HepG2 (cell line): ENCODE measurements around the gene PXK. TPM values are rescaled to one million over a fixed set of nuclear protein-coding genes. Genes with fewer than 3 reads are reported as not detected.

Source experiments
- ATAC-seq: fragments of 200-7000 bp; cut with Tn5 transposase; 3 replicates; pipeline ENCODE4 v1.9.1; 2020; ENCODE audit warnings: mild to moderate bottlenecking, moderate library complexity
- BruUV-seq: library from RNA; stranded (reverse); fragments of 400-500 nt; replicated peaks from 2 replicates; lab custom pipeline; 2021; lab: Mats Ljungman, UMichigan
- CTCF ChIA-PET: fragments of 300-600 bp; formaldehyde crosslinking; extraction: SDS; loops from one replicate; lab custom pipeline; 2021; ENCODE audit warnings: low total read pairs, inconsistent platforms, low intra/inter-chr PET ratio; lab: Yijun Ruan, JAX
- POLR2A ChIA-PET: fragments of 350-600 bp; sonication (Branson Sonifier 250); formaldehyde crosslinking; loops from one replicate; lab custom pipeline; 2020; ENCODE audit warnings: antibody characterized with exemption, inconsistent platforms; lab: Yijun Ruan, JAX
- DNase-seq: peaks from one replicate; pipeline ENCODE4 v3.0.0-alpha.2; 2015; ENCODE audit warnings: low spot score
- FAIRE-seq: peaks from 3 replicates; lab custom pipeline; 2011; peaks lifted over from hg19 to GRCh38; lab: Jason Lieb, UNC
- H2AFZ ChIP-seq: one replicate; pipeline ENCODE4 v1.6.1; 2011; ENCODE audit warnings: low read length, inconsistent platforms
- H3K27ac ChIP-seq: fragments of 300-600 bp; 3 replicates; pipeline ENCODE4 v1.8.0; 2011; ENCODE audit warnings: mixed run types, mild to moderate bottlenecking, mixed read lengths, low read length, inconsistent platforms; ENCODE audit not compliant: insufficient read depth; ENCODE audit errors: extremely low read length
- H3K27me3 ChIP-seq, 2 experiments: fragments of 200-600 bp in 1 of 2; 2 replicates in 1 of 2; 3 replicates in 1 of 2; pipeline versions ENCODE4 v1.6.0 to v1.8.0; 2011; ENCODE audit warnings: low read length in 2 of 2, mild to moderate bottlenecking in 2 of 2, moderate library complexity in 2 of 2, inconsistent platforms in 1 of 2; ENCODE audit not compliant: insufficient read depth in 2 of 2, control insufficient read depth in 1 of 2
- H3K36me3 ChIP-seq, 2 experiments: fragments of 200-600 bp in 1 of 2; replicated peaks in 1 of 2; 2 replicates in 1 of 2; 3 replicates in 1 of 2; pipeline versions ENCODE4 v1.5.1 to v1.8.0; 2011; ENCODE audit warnings: low read length in 2 of 2, inconsistent platforms in 1 of 2; ENCODE audit not compliant: insufficient read depth in 2 of 2, control insufficient read depth in 1 of 2
- H3K4me1 ChIP-seq: 2 replicates; pipeline ENCODE4 v1.5.1; 2012; ENCODE audit warnings: low read length, inconsistent platforms; ENCODE audit not compliant: insufficient read depth
- H3K4me2 ChIP-seq: 2 replicates; pipeline ENCODE4 v1.6.0; 2011; ENCODE audit warnings: low read depth, low read length, inconsistent platforms
- H3K4me3 ChIP-seq, 3 experiments: fragments of 200-600 bp in 1 of 3; sonication (generic), shearing (Covaris generic) in 1 of 3; replicated peaks in 1 of 3; 2 replicates each; pipeline ENCODE4 v1.5.1; 2011 to 2016; ENCODE audit warnings: low read length in 3 of 3, inconsistent platforms in 2 of 3, low read depth in 2 of 3, mild to moderate bottlenecking in 2 of 3, control low read depth in 1 of 3, mixed read lengths in 1 of 3; ENCODE audit not compliant: insufficient read depth in 1 of 3
- H3K79me2 ChIP-seq: one replicate; pipeline ENCODE4 v1.6.1; 2011; ENCODE audit warnings: low read length, inconsistent platforms; ENCODE audit not compliant: insufficient read depth
- H3K9ac ChIP-seq: 2 replicates; pipeline ENCODE4 v1.6.0; 2011; ENCODE audit warnings: mild to moderate bottlenecking, low read depth, low read length, inconsistent platforms; ENCODE audit not compliant: insufficient read depth
- H3K9me3 ChIP-seq: 2 replicates; pipeline ENCODE4 v1.5.1; 2012; ENCODE audit warnings: mild to moderate bottlenecking, low read length
- H4K20me1 ChIP-seq: 2 replicates; pipeline ENCODE4 v1.6.0; 2011; ENCODE audit warnings: inconsistent platforms, mild to moderate bottlenecking, low read length, moderate library complexity; ENCODE audit not compliant: insufficient read depth
- JUN ChIP-seq: sonication (generic); formaldehyde crosslinking; IDR thresholded peaks from 2 replicates; pipeline ENCODE4 v1.4.0; 2020; ENCODE audit warnings: mild to moderate bottlenecking, missing genetic modification reagents
- MYPOP ChIP-seq: sonication (generic); formaldehyde crosslinking; IDR thresholded peaks from 2 replicates; pipeline ENCODE4 v1.8.1; 2023; ENCODE audit warnings: mild to moderate bottlenecking, moderate library complexity, missing genetic modification reagents
- ZNF263 ChIP-seq: sonication (generic); formaldehyde crosslinking; IDR thresholded peaks from 2 replicates; pipeline ENCODE4 v1.4.0; 2020; ENCODE audit warnings: missing genetic modification reagents
- ZUFSP ChIP-seq: sonication (generic); formaldehyde crosslinking; IDR thresholded peaks from 2 replicates; pipeline ENCODE4 v1.9.0; 2021; ENCODE audit warnings: missing genetic modification reagents, mild to moderate bottlenecking, borderline replicate concordance
- WGBS: methylation state at CpG from one replicate; pipeline ENCODE4 v1.1.6; 2017; ENCODE audit warnings: low lambda C conversion rate; 5-methylcytosine and 5-hydroxymethylcytosine counted together
- in situ Hi-C: cut with HindIII; loops from 2 replicates; pipeline ENCODE4 v1.10.0; 2017; ENCODE audit warnings: low pct_unique_long_range_greater_than_20kb; ENCODE audit not compliant: extremely low pct_ligation_motif_present
- intact Hi-C: fragments of 100-400 bp; cut with micrococcal nuclease; formaldehyde crosslinking; loops from one replicate; pipeline ENCODE4 v1.10.0; 2022; ENCODE audit not compliant: unreplicated experiment
- polyA plus RNA-seq, 8 experiments: library from polyadenylated mRNA; depleted of rRNA in 3 of 8; stranded (reverse) in 7 of 8; unstranded in 1 of 8; fragments of >200 nt; fragmentation: Illumina TruSeq in 4 of 8; extraction: Trizol in 4 of 8; gene quantifications; 2 replicates each; pipeline versions ENCODE4 v1.2.1 to v1.2.3, GENCODE V29; 2011 to 2016; ENCODE audit warnings: low read depth in 4 of 8, missing spikeins in 1 of 8, mixed read lengths in 1 of 8; ENCODE audit not compliant: insufficient read depth in 1 of 8
- total RNA-seq, 5 experiments: library from RNA; depleted of rRNA; stranded (reverse); fragments of >200 nt; fragmentation: Illumina TruSeq; extraction: Trizol; gene quantifications; 2 replicates each; pipeline ENCODE4 v1.2.3, GENCODE V29; 2016; ENCODE audit warnings: low read depth in 1 of 5
- TF ChIP-seq, protein P1 (sequence below): sonication (generic); formaldehyde crosslinking; IDR thresholded peaks from 2 replicates; pipeline ENCODE4 v1.8.1; 2023; ENCODE audit warnings: mild to moderate bottlenecking, missing genetic modification reagents
- TF ChIP-seq, protein P2 (sequence below), 2 experiments: fragments of 450-650 bp in 1 of 2; sonication (generic) in 1 of 2; formaldehyde crosslinking in 1 of 2; IDR thresholded peaks; 2 replicates each; pipeline versions ENCODE4 v1.6.1 to v1.8.0; 2016 to 2022; ENCODE audit warnings: antibody characterized with exemption in 1 of 2, mild to moderate bottlenecking in 1 of 2, missing genetic modification reagents in 1 of 2

Gene PXK
- total and polyA plus RNA-seq, 2 of the 13 experiments (the other 11 are each of a cell fraction or from before 2014, with no cell fraction given), result 6.4 to 18.6 TPM

- Histone ChIP-seq H3K4me1 (peaks cover 55% of the 10 kb centered on the region), H4K20me1 (no peaks in the 10 kb centered on the region), H3K9me3 (no peaks in the 10 kb centered on the region), H3K79me2 (peaks cover 7% of the 10 kb centered on the region), H3K4me2 (no peak overlapping the region), H3K4me3 (no peak overlapping the region), H3K9ac (no peak overlapping the region), H2AFZ (no peak overlapping the region), H3K27me3 (no peaks in the 10 kb centered on the region; a peak in 1 of 5 replicates), H3K36me3 (no peaks in the 10 kb centered on the region), H3K27ac (no peak overlapping the region)
- DNase-seq (no peak), ATAC-seq (no peak), FAIRE-seq (no peak)
- ChIA-PET CTCF (no interaction called here), POLR2A (no interaction called here)
- no peak for TF ChIP-seq ZNF263 (CRISPR knock-in tag)
- TF ChIP-seq, protein P1, sequence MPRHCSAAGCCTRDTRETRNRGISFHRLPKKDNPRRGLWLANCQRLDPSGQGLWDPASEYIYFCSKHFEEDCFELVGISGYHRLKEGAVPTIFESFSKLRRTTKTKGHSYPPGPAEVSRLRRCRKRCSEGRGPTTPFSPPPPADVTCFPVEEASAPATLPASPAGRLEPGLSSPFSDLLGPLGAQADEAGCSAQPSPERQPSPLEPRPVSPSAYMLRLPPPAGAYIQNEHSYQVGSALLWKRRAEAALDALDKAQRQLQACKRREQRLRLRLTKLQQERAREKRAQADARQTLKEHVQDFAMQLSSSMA (CRISPR knock-in tag), result no peak
- no peak for TF ChIP-seq MYPOP (CRISPR knock-in tag)
- no peak for TF ChIP-seq JUN (CRISPR knock-in tag)
- no peak for TF ChIP-seq ZUFSP (CRISPR knock-in tag)
- TF ChIP-seq, protein P2, sequence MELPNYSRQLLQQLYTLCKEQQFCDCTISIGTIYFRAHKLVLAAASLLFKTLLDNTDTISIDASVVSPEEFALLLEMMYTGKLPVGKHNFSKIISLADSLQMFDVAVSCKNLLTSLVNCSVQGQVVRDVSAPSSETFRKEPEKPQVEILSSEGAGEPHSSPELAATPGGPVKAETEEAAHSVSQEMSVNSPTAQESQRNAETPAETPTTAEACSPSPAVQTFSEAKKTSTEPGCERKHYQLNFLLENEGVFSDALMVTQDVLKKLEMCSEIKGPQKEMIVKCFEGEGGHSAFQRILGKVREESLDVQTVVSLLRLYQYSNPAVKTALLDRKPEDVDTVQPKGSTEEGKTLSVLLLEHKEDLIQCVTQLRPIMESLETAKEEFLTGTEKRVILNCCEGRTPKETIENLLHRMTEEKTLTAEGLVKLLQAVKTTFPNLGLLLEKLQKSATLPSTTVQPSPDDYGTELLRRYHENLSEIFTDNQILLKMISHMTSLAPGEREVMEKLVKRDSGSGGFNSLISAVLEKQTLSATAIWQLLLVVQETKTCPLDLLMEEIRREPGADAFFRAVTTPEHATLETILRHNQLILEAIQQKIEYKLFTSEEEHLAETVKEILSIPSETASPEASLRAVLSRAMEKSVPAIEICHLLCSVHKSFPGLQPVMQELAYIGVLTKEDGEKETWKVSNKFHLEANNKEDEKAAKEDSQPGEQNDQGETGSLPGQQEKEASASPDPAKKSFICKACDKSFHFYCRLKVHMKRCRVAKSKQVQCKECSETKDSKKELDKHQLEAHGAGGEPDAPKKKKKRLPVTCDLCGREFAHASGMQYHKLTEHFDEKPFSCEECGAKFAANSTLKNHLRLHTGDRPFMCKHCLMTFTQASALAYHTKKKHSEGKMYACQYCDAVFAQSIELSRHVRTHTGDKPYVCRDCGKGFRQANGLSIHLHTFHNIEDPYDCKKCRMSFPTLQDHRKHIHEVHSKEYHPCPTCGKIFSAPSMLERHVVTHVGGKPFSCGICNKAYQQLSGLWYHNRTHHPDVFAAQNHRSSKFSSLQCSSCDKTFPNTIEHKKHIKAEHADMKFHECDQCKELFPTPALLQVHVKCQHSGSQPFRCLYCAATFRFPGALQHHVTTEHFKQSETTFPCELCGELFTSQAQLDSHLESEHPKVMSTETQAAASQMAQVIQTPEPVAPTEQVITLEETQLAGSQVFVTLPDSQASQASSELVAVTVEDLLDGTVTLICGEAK (IDR thresholded peaks at IDR 0.05), result no peak
- TF ChIP-seq, protein P2 (CRISPR knock-in tag; IDR thresholded peaks at IDR 0.05), result no peak
- BruUV-seq, result no TSS peak
- in situ Hi-C loops (loop anchor here (10.0 kb wide), 1 partner anchor 205 kb away; the partner anchor contains the start of gene ACOX2), intact Hi-C loops (no loop called here)
- 66% methylated on average over 8 of the region's 8 CpGs for WGBS
Observed at GRCh38 chr3:58329150-58329921, 3.4 kb upstream of the PXK start.
